Muscle layer of duodenum (tissue), 2 donors: ENCODE results near the gene OSER1.

Experiments used
- H3K27ac ChIP-seq: one replicate; pipeline ENCODE4 v1.7.0; 2013; ENCODE audit warnings: mild to moderate bottlenecking, low read length
- H3K27me3 ChIP-seq: one replicate; pipeline ENCODE4 v1.7.0; 2013; ENCODE audit warnings: low read depth, mild to moderate bottlenecking, control low read depth, low read length
- H3K36me3 ChIP-seq, 2 donors: one replicate each; pipeline ENCODE4 v1.7.0; 2013; ENCODE audit warnings: low read length in 2 of 2, control low read depth in 1 of 2, mild to moderate bottlenecking in 1 of 2; ENCODE audit not compliant: insufficient read depth in 2 of 2, control insufficient read depth in 1 of 2
- H3K4me1 ChIP-seq, 2 donors: one replicate each; pipeline ENCODE4 v1.7.0; 2013; ENCODE audit warnings: low read length in 2 of 2, mild to moderate bottlenecking in 2 of 2, control low read depth in 1 of 2, moderate library complexity in 1 of 2; ENCODE audit not compliant: insufficient read depth in 2 of 2, control insufficient read depth in 1 of 2
- H3K4me3 ChIP-seq, 2 donors: one replicate each; pipeline ENCODE4 v1.7.0; 2013; ENCODE audit warnings: low read length in 2 of 2, low read depth in 1 of 2, mild to moderate bottlenecking in 1 of 2
- H3K9me3 ChIP-seq, 2 donors: one replicate each; pipeline ENCODE4 v1.7.0; 2013; ENCODE audit warnings: low read length in 2 of 2, control low read depth in 1 of 2, mild to moderate bottlenecking in 1 of 2; ENCODE audit not compliant: control insufficient read depth in 1 of 2
- donor health status: healthy.

OSER1 gene

GRCh38 chr20:44171775-44172571, 38.6 kb downstream of the OSER1 start:
- no peak overlapping the region for H3K27ac ChIP-seq
- no peak overlapping the region for H3K4me3 ChIP-seq
- no peaks in the 10 kb centered on the region for H3K36me3 ChIP-seq
- no peaks in the 10 kb centered on the region for H3K27me3 ChIP-seq
- H3K9me3 ChIP-seq = no peaks in the 10 kb centered on the region
- peaks cover 0 to 39% of the 10 kb centered on the region in 2 donors for H3K4me1 ChIP-seq

GRCh38 chr20:44170816-44171410, 39.7 kb downstream of the OSER1 start:
- Histone ChIP-seq H3K27ac (peak overlapping the region; percentile 32), H3K9me3 (no peaks in the 10 kb centered on the region), H3K4me3 (no peak overlapping the region), H3K4me1 (peaks cover 0 to 41% of the 10 kb centered on the region in 2 donors), H3K27me3 (no peaks in the 10 kb centered on the region), H3K36me3 (no peaks in the 10 kb centered on the region)

GRCh38 chr20:44167736-44168135, 42.8 kb downstream of the OSER1 start:
- H3K36me3 ChIP-seq = no peaks in the 10 kb centered on the region
- H3K27me3 ChIP-seq = no peaks in the 10 kb centered on the region
- peaks cover 0 to 36% of the 10 kb centered on the region in 2 donors for H3K4me1 ChIP-seq
- H3K27ac ChIP-seq = no peak overlapping the region
- H3K9me3 ChIP-seq = no peaks in the 10 kb centered on the region
- no peak overlapping the region for H3K4me3 ChIP-seq

DNA sequence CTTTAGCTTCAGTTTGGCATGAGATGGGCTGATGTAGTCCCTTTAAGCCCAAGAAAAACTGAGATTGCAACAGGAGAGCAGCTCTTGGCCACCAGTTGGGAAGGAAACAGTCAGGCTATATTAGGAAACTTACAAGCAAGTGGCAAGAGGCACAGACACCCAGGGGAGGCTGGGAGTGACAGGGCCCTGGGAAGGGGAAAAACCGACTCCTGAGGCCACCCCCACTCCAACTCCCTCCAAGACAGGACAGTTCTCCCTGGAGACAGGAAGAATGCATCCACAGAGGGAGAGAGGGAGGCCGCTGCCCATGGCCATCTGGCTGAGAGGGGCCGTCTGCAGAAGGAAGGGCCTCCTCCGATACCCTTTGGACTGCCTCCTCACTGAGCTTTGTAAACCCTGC, 44.1 kb downstream of the OSER1 start:
- peak overlapping the region; percentile 65 for H3K27ac ChIP-seq
- H3K36me3 ChIP-seq = no peaks in the 10 kb centered on the region
- H3K4me3 ChIP-seq = no peak overlapping the region
- peaks cover 0 to 23% of the 10 kb centered on the region in 2 donors for H3K4me1 ChIP-seq
- no peaks in the 10 kb centered on the region for H3K9me3 ChIP-seq
- no peaks in the 10 kb centered on the region for H3K27me3 ChIP-seq

- no peak overlapping the region for H3K4me3 ChIP-seq
- H3K36me3 ChIP-seq = no peaks in the 10 kb centered on the region
- no peaks in the 10 kb centered on the region for H3K9me3 ChIP-seq
- no peaks in the 10 kb centered on the region for H3K27me3 ChIP-seq
- peak overlapping the region; percentile 65 for H3K27ac ChIP-seq
- peaks cover 0 to 18% of the 10 kb centered on the region in 2 donors for H3K4me1 ChIP-seq
These were observed 44.6 kb downstream of the OSER1 start for GRCh38 chr20:44166008-44166407.

GRCh38 chr20:44160133-44160532, 50.4 kb downstream of the OSER1 start:
- H3K27ac ChIP-seq = no peak overlapping the region
- H3K9me3 ChIP-seq = no peaks in the 10 kb centered on the region
- no peak overlapping the region for H3K4me3 ChIP-seq
- H3K27me3 ChIP-seq = no peaks in the 10 kb centered on the region
- no peaks in the 10 kb centered on the region for H3K4me1 ChIP-seq
- peaks cover 0 to 7% of the 10 kb centered on the region in 2 donors for H3K36me3 ChIP-seq

DNA sequence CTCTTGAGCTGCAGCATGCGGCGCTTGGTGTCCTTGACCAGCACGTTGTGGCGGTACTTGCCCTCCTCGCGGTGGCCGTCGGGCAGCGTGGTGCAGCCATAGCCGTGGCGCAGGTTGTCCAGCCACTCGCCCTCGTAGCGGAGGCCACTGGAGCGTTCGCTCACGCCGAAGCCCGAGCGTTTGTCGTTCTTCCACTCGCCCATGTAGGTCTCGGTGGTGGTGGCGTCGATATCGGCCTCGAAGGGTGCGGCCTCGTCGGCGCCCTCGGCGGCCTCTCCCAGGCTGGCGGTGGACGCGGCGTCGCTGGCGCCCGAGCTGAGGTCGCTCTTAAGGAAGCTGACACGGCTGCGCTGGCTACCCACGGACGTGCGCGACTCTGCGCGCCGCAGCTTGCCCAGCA, 50.9 kb downstream of the OSER1 start:
- Histone ChIP-seq H3K27me3 (no peaks in the 10 kb centered on the region), H3K9me3 (no peaks in the 10 kb centered on the region), H3K36me3 (peaks cover 0 to 7% of the 10 kb centered on the region in 2 donors), H3K27ac (no peak overlapping the region), H3K4me3 (no peak overlapping the region), H3K4me1 (no peaks in the 10 kb centered on the region)

GRCh38 chr20:44159125-44159524, 51.4 kb downstream of the OSER1 start:
- Histone ChIP-seq H3K27me3 (no peaks in the 10 kb centered on the region), H3K36me3 (peaks cover 0 to 7% of the 10 kb centered on the region in 2 donors), H3K27ac (no peak overlapping the region), H3K9me3 (no peaks in the 10 kb centered on the region), H3K4me3 (no peak overlapping the region), H3K4me1 (no peaks in the 10 kb centered on the region)

DNA sequence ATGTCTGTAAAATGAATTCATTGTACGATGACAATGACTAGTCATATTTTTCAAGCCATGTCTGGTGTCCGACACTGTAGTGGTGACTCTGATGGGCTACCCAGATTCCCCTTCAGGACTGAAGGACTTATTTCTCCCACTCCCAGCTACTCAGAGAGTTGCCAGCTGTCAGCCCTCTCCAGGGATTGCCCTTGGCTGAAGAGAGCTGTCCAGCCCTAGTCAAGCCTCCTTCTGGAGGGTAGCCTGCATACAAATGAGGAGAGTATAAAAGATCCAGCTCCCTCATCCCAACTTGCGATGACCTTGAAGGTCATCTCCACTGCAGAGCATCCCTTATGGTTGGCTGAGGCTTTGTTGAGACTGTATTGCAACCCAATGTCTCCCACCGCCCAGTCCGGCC, 53.5 kb downstream of the OSER1 start:
- Histone ChIP-seq H3K9me3 (no peaks in the 10 kb centered on the region), H3K4me3 (no peak overlapping the region), H3K27me3 (no peaks in the 10 kb centered on the region), H3K36me3 (peaks cover 0 to 7% of the 10 kb centered on the region in 2 donors), H3K4me1 (peaks cover 0 to 5% of the 10 kb centered on the region in 2 donors), H3K27ac (no peak overlapping the region)

- no peaks in the 10 kb centered on the region for H3K9me3 ChIP-seq
- H3K27me3 ChIP-seq = no peaks in the 10 kb centered on the region
- no peak overlapping the region for H3K4me3 ChIP-seq
- peaks cover 0 to 14% of the 10 kb centered on the region in 2 donors for H3K4me1 ChIP-seq
- peaks cover 0 to 7% of the 10 kb centered on the region in 2 donors for H3K36me3 ChIP-seq
- H3K27ac ChIP-seq = peak overlapping the region; percentile 77
These were observed 56.0 kb downstream of the OSER1 start for GRCh38 chr20:44154521-44155001.

DNA sequence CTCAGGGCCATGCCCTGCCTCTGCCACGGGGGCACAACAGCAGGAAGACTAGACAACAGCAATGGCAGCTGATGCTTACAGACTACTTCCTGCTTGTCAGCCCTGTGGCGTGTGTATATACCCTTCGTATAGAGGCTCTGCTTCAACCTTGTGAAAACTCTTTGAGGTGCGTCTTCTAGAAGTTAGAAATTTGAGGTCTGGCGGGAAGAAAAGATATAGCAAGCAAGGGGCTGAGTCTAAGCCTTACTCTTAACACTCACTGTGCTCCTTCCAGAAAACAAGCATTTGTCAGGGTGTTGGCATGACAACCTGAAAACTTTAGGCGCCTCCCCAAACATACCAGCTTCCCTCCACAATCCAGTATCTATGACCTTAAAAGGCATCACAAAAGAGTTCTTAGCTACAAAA, 56.9 kb downstream of the OSER1 start:
- Histone ChIP-seq H3K4me3 (no peak overlapping the region), H3K27ac (peak overlapping the region; percentile 77), H3K36me3 (peaks cover 0 to under 1% of the 10 kb centered on the region in 2 donors), H3K4me1 (peaks cover 0 to 14% of the 10 kb centered on the region in 2 donors), H3K9me3 (no peaks in the 10 kb centered on the region), H3K27me3 (no peaks in the 10 kb centered on the region)
